ENCODE data around the gene COX14.
"Not testable (repeated sequence)": the region's sequence is repeated elsewhere in the genome, so short reads cannot be mapped to it uniquely, and the experiment has no call there.

Gene COX14

DNA sequence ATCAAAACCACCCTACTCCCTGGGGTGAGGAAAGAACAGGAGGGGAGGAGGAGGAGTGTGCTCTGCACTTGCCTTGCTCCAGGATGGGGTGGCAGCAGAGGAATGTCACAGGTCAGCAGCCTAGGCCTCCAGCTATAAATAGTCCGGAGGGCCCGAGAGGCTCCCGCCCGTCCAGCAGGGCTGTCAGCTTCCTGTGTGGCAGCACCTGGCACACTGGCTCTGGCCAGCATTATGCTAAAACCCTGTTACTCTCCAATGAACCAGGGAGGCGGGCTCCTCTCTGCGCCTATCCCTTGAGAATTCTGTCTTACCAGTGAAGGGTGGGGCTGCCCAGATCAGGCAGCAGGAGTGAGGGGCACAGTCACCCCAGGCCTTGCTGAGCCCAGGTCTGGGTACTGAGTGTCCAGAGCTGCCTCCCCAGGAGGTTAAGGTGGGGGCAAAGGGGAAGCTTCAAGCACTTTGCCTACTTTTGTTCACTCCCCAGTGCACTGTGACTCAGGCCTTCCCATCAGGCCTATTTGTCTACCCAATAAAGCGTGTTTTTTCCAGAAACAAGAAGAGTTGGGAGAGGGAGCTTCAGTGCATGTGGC, 1.2 kb upstream of the COX14 start:
- DNase-seq, result no peak

DNA sequence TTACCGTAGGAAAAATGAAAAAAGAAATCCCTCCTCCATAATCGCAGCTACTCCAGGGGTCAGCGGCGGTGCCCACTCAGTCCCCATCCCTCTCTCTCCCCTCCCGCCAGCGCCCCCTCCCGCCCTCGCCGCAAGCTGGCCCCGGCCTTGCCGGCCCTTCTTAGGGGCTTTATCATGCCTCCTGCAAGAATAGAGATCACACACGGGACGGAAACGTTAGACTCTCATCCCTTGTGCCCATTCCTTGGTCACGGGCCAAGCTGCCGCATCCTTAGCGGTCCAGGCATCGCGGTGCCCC, 692 bp upstream of the COX14 start:
- DNase-seq, result no peak

DNA sequence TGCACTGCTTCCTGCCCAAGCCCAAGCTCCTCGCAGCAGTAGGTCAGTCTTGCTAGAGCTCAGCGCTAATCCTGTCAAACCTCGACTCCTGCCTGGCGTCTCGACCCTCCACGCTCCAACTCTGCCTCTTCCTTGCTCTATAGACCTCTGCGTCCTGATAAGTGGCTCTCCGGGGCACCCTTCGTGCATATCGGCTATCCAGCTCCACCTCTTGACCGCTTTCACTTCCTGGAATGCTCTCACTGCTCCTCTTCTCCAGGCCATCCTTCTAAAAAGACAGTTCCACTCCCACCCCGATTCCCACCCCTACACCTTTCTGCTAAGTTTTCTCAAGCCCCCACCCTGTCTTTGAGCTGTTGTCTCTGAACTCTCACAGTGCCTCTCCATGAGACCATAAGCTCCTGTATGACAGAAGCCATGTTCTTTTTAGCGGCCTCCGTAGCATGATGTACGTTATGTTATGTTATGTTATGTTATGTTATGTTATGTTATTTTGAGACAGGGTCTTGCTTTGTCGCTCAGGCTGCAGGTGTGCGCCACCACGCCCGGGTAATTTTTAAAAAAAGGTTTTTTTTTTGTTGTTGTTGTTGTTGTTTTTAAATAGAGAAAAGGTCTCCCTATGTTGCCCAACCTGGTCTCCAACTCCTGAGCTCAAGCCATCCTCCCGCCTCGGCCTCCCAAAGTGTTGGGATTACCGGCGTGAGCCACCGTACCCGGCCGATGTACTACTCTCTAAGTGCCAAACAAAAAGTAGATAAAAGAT, 601 bp downstream of the COX14 start:
- DNase-seq, result no peak

- DNase-seq, result no peak
These were observed 5.1 kb downstream of the COX14 start for GRCh38 chr12:50117057-50117622.

- no peak for DNase-seq
These were observed 7.4 kb downstream of the COX14 start for GRCh38 chr12:50119387-50119786.

- DNase-seq, result no peak
These were observed 8.5 kb downstream of the COX14 start for GRCh38 chr12:50120521-50120920.

- no peak for DNase-seq
These were observed 8.9 kb downstream of the COX14 start for GRCh38 chr12:50120953-50121352.

DNA sequence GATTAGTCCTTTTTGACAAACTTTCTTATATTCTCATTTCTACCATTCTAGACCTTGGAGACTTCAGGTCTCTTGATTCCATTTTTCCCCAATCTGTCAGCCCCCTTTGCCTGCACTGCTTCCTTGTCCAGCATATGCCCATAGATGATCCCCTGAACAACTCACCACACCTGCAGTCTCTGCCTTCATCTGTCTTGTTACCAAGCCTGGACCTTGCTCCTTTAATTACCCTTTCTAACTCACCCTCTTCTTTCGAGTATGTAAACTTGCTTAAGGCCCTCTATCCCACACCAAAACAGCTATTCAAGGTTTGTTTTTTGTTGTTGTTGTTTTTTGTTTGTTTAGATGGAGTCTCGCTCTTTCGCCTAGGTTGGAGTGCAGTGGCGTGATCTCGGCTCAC, 9.6 kb downstream of the COX14 start:
- no peak for DNase-seq

DNA sequence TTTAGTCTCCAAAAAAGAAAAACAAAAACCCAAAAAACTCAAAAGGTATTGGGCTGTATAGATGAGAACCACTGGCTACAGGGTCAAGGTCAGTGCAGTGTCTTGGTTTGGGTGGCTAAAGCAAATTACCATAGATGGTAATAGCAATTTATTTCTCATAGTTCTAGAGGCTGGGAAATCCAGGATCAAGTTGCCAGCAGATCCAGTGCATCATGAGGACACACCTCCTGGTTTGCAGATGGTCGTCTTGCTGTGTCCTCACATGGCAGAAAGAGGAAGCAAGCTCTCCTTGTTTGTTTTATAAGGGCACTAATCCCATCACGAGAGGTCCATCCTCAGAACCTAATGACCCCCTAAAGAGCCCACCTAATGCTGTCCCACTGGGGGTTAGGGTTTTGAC, 11.2 kb downstream of the COX14 start:
- no peak for DNase-seq

DNA sequence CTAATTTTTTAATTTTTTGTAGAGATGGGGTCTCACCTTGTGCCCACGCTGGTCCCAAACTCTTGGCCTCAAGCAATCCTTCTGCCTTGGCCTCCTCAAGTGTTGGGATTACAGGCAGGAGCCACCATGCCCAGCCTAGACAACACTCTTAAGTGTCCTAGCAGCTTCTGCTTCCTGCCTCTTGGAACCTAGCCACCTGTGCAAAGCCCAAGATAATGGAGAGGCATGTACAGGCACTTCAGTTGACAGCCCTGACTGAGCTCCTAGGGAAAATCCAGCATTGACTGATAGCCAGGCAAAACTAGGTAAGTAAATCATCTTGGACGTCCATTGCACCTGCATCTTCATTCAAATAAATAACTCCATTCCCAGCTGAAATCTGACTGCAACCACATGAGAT, 15.5 kb downstream of the COX14 start:
- DNase-seq, result no peak

- no peak for DNase-seq
These were observed 17.3 kb downstream of the COX14 start for GRCh38 chr12:50129290-50129689.

DNA sequence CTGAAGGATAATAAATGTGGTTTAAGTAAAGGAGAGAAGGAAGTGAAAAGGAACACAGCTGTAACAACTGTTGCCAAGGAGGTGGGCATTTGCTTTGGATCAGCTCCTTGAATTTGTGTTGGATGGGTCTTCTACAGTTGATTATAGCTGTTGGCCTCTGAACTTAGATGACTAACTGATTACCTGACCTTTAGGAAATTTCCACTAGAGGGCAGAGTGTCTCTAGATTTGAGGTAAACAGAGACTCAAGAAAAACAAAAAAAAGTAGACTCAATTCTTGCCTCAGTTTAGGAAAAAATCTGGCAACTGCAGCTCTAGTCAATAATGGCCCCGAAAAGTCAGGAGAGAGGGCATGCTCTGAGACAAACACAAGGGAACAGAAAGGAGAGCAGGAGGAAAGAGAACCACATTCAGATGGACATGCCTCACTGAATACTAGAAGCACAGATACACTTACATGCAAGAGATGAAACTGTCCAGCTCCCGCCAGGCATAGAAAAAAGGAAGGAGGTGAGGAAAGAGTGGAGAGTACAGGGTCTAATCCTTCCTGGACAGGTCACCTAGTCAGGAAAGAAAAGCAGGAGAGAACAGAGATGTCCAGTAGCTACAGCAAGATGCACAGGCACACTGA, 20.6 kb downstream of the COX14 start:
- DNase-seq, result peak; percentile 66

GRCh38 chr12:50142993-50143392, 31.0 kb downstream of the COX14 start:
- DNase-seq, result no peak

DNA sequence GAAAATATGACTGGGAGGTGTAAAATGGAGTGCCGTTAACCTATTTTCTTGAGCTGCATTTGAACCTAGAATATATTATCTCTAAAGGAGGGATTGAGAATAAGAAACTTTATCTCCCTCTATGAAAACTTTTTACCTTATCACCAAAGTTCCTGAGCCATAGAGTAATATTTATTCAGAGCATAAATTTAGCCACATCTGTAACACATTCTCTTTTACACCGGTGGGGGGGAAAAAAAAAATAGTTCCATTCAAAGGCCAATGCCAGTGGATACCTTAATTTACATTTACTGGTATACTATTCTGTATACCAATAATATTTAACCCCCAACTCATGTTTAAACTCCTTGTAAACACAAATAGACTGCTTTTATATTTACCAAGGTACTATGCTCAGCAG, 33.4 kb downstream of the COX14 start:
- no peak for DNase-seq

- DNase-seq, result no peak
These were observed 35.2 kb downstream of the COX14 start for GRCh38 chr12:50147281-50147680.

GRCh38 chr12:50148011-50148410, 36.0 kb downstream of the COX14 start:
- not testable (repeated sequence) for DNase-seq

- peak; percentile 57 for DNase-seq
These were observed 37.3 kb downstream of the COX14 start for GRCh38 chr12:50149311-50149710.

DNA sequence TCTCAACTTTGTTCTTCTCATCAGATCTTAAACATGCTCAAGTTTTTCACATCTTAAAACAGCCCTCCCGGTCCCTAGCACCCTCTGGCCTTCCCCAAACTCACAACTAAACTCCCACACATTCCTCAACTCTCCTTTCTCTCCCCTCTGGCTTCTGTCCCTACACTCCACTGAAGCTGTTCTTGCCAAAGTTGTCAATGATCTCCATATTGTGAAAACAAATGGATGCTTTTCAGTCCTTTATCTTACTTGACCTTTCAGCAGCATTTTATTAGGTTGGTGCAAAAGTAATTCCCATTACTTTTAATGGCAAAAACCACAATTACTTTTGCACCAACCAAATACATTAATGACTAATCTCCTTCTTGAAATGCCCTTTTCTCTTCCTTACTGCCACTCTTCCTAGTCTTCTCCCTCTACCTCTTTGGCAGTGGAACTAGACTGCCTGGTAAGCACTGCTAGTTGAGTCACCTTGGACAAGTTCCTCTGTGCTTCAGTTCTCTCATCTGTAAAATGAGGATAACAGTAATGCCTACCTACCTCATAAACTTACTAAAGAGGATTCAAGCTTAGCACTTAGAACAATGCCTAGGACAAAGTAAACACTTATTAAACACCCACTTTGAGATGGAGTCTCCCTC, 39.1 kb downstream of the COX14 start:
- DNase-seq, result no peak

DNA sequence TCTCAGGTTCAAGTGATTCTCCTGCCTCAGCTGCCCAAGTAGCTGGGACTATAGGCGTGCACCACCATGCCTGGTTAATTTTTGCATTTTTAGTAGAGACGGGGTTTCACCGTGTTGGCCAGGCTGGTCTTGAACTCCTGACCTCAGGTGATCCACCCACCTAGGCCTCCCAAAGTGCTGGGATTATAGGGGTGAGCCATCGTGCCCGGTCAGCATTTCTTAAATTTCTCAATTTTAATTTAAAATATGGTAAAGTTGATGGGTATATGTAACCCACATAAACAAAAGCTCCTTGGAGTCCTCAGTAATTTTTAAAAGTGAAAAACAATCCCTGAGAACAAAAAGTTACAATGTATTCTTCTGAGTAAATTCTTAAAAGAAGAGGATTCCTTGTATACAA, 42.9 kb downstream of the COX14 start:
- DNase-seq, result not testable (repeated sequence)

- DNase-seq, result no peak
These were observed 44.6 kb downstream of the COX14 start for GRCh38 chr12:50156641-50157040.

DNA sequence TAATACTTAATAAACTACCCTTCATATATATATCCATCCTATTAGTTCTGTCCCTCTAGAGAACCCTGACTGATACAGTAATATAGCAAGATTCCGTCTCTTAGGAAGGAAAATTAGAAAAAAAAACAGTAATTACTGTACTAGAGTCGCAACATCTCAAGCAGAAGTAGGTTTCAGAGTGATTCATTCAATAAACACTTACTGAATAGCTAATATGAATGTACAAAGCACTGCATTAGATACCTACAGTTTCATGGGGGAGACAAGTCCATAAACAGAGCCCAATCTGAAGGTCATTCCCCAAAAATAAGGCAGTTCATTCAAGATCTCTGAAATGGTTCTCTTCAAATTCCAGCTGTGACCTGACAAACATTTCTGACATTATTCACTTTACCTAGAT, 45.2 kb downstream of the COX14 start:
- peak; percentile 21 for DNase-seq

DNA sequence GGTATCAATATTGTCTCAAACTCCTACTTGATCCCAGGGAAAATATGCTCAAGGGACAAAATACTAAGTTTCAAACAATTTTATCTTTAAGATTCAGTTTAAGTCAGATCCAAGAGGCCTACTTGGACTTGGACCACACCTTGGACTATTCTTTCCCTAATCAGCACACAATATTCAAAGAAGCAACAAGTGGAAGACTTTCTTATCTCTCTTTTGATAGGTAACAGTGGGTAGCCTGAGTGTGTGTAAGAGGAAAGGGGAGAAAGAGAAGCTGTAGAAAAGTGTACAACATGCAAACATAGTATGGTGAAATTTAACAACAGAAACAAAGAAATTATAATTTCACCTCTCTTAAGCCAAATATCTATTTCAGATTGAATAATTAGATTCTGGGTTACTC, 48.6 kb downstream of the COX14 start:
- no peak for DNase-seq

DNA sequence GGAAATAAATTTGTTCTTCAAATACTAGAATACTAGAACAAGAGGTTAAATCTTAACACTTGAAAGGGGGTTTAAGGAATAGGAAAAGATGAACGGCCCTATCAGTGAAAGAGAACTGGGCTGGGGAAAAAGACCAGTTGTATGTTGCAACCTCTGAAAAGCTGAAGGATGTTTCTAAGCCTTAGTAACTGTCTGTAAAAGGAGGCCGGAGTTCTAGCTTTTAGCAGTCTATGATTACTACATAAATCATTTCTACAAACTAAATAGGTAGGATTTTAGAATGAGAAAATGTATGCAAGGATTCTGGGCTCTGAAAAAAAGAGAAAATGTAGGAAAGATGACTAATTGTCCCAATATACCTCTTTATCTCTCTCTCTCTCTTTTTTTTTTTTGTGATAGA, 50.2 kb downstream of the COX14 start:
- DNase-seq, result no peak

DNA sequence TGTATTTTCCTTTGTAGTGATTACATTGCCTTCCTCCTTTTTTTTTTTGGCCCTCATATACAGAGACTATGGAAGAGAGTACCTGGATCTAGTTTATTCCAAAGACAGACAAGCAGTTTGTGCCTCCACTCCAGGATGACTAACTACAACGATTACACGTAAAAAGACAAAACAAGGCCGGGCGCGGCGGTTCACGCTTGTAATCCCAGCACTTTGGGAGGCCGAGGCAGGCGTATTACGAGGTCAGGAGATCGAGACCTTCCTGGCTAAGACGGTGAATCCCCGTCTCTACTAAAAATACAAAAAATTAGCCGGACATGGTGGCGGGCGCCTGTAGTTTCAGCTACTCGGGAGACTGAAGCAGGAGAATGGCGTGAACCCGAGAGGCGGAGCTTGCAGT, 52.9 kb downstream of the COX14 start:
- no peak for DNase-seq

Measured in activated CD4-positive, alpha-beta T cell treated with anti-CD3 and anti-CD28 coated beads, Interleukin-10, Interleukin-2, amounts not matched to agents 100 ng/mL and 50 ng/mL, durations not matched to agents 16 hours and 8 hours (primary cell).